Osteocyte (in vitro differentiated cells): ENCODE data around the gene C1orf167. TPM values are rescaled to one million over a fixed set of nuclear protein-coding genes. Genes with fewer than 3 reads are reported as not detected.

Source experiments
- DNase-seq: peaks from one replicate; pipeline ENCODE4 v3.0.0; 2021; ENCODE audit warnings: mixed read lengths; ENCODE audit not compliant: unreplicated experiment; ENCODE audit errors: extremely low spot score
- H3K27ac Mint-ChIP-seq: one replicate; pipeline ENCODE4 v1.8.0; 2021; ENCODE audit warnings: mild to moderate bottlenecking, mixed read lengths; ENCODE audit not compliant: unreplicated experiment
- H3K27me3 Mint-ChIP-seq: one replicate; pipeline ENCODE4 v1.8.0; 2021; ENCODE audit warnings: mixed read lengths; ENCODE audit not compliant: unreplicated experiment
- H3K36me3 Mint-ChIP-seq: one replicate; pipeline ENCODE4 v1.8.0; 2021; ENCODE audit warnings: mixed read lengths; ENCODE audit not compliant: unreplicated experiment
- H3K4me1 Mint-ChIP-seq: one replicate; pipeline ENCODE4 v1.8.0; 2021; ENCODE audit warnings: mixed read lengths; ENCODE audit not compliant: unreplicated experiment
- H3K4me3 Mint-ChIP-seq: one replicate; pipeline ENCODE4 v1.8.0; 2021; ENCODE audit warnings: mild to moderate bottlenecking, moderate library complexity, mixed read lengths; ENCODE audit not compliant: unreplicated experiment
- H3K9me3 Mint-ChIP-seq: one replicate; pipeline ENCODE4 v1.8.0; 2021; ENCODE audit warnings: mixed read lengths; ENCODE audit not compliant: unreplicated experiment
- CTCF ChIP-seq: fragments of 200-600 bp; sonication (generic); IDR thresholded peaks from 2 replicates; pipeline ENCODE4 v1.5.0; 2021; ENCODE audit warnings: antibody characterized with exemption, mild to moderate bottlenecking, moderate library complexity
- total RNA-seq: library from RNA; stranded (reverse); gene quantifications from 2 replicates; pipeline ENCODE4 v1.2.1, GENCODE V29; 2021

C1orf167 gene
- total RNA-seq, 1 donor from 2014 or later = not detected

- Mint-ChIP-seq H3K27ac (no peak overlapping the region), H3K9me3 (no peaks in the 10 kb centered on the region), H3K27me3 (no peaks in the 10 kb centered on the region), H3K4me1 (peaks cover 19% of the 10 kb centered on the region), H3K4me3 (no peak overlapping the region), H3K36me3 (peaks cover 41% of the 10 kb centered on the region)
- TF ChIP-seq CTCF = peak; percentile 98
- peak; percentile 90 for DNase-seq
These were observed 76.6 kb downstream of the C1orf167 start for GRCh38 chr1:11838349-11839272.

Other genes starting within 250 kb of the C1orf167 start
- 1.4 and 2.0 TPM in 2 replicates for gene FBXO2, start 107.8 kb upstream of the C1orf167 start, total RNA-seq
- gene FBXO44, start 107.3 kb upstream of the C1orf167 start, total RNA-seq = 27.7 and 29.6 TPM in 2 replicates
- 7.8 and 8.4 TPM in 2 replicates for gene FBXO6, start 98.0 kb upstream of the C1orf167 start, total RNA-seq
- gene MAD2L2, start 81.0 kb upstream of the C1orf167 start, total RNA-seq = 48.0 and 50.1 TPM in 2 replicates
- gene DRAXIN, start 70.5 kb upstream of the C1orf167 start, total RNA-seq = 0.10 and 0.21 TPM in 2 replicates
- gene AGTRAP, start 26.1 kb upstream of the C1orf167 start, total RNA-seq = 25.4 and 30.4 TPM in 2 replicates
- gene MTHFR, start 43.8 kb downstream of the C1orf167 start, total RNA-seq = 30.5 and 33.2 TPM in 2 replicates
- gene CLCN6, start 44.0 kb downstream of the C1orf167 start, total RNA-seq = 27.8 and 30.4 TPM in 2 replicates
- gene NPPA, start 85.6 kb downstream of the C1orf167 start, total RNA-seq = not detected in 2 replicates
- not detected in 2 replicates for gene NPPB, start 96.8 kb downstream of the C1orf167 start, total RNA-seq
- 45.1 and 46.9 TPM in 2 replicates for gene KIAA2013, start 164.2 kb downstream of the C1orf167 start, total RNA-seq
- 204 and 217 TPM in 2 replicates for gene PLOD1, start 172.5 kb downstream of the C1orf167 start, total RNA-seq
- 64.6 and 69.2 TPM in 2 replicates for gene MFN2, start 218.3 kb downstream of the C1orf167 start, total RNA-seq